A549 (cell line): Measurements from ENCODE around the gene HES1. TPM values are rescaled to one million over a fixed set of nuclear protein-coding genes. Genes with fewer than 3 reads are reported as not detected.

ENCODE experiments used
- ATAC-seq, 2 experiments: fragments of 200-7000 bp in 1 of 2; fragments of >200 bp in 1 of 2; cut with Nextera tagmentation in 1 of 2; cut with Tn5 transposase in 1 of 2; 3 replicates each; pipeline versions ENCODE4 v1.8.0 to v1.9.1; 2018 to 2020; ENCODE audit warnings: mild to moderate bottlenecking in 1 of 2, moderate library complexity in 1 of 2
- CTCF ChIA-PET: fragments of 300-600 bp; sonication (Branson Sonifier 250); formaldehyde crosslinking; extraction: SDS; loops from one replicate; lab custom pipeline; 2021; ENCODE audit warnings: antibody characterized with exemption, inconsistent platforms; lab: Yijun Ruan, JAX
- POLR2A ChIA-PET: fragments of 350-600 bp; formaldehyde crosslinking; extraction: SDS; loops from one replicate; lab custom pipeline; 2021; ENCODE audit warnings: antibody characterized with exemption, inconsistent platforms; lab: Yijun Ruan, JAX
- DNase-seq, 2 experiments: peaks; one replicate each; pipeline versions ENCODE4 v3.0.0 to v3.0.0-alpha.2; 2011 to 2016; ENCODE audit warnings: low read depth in 1 of 2, low spot score in 1 of 2
- FAIRE-seq: peaks from 2 replicates; lab custom pipeline; 2011; peaks lifted over from hg19 to GRCh38; lab: Jason Lieb, UNC
- H3K27ac ChIP-seq, 2 experiments: fragments of >200 bp; sonication (Bioruptor Twin); formaldehyde crosslinking; 3 replicates each; pipeline ENCODE4 v1.5.1; 2016 to 2017
- H3K4me1 ChIP-seq: fragments of >200 bp; sonication (Bioruptor Twin); formaldehyde crosslinking; 3 replicates; pipeline ENCODE4 v1.6.1; 2016
- H3K4me2 ChIP-seq: fragments of >200 bp; sonication (Bioruptor Twin); formaldehyde crosslinking; 3 replicates; pipeline ENCODE4 v1.6.1; 2016
- H3K4me3 ChIP-seq: fragments of >200 bp; sonication (Bioruptor Twin); formaldehyde crosslinking; 3 replicates; pipeline ENCODE4 v1.5.1; 2016
- H3K9me3 ChIP-seq: fragments of >200 bp; sonication (Bioruptor Twin); formaldehyde crosslinking; 3 replicates; pipeline ENCODE4 v1.6.1; 2016
- CBX2 ChIP-seq: fragments of 200-600 bp; sonication (generic); IDR thresholded peaks from 2 replicates; pipeline ENCODE4 v1.6.1; 2016; ENCODE audit warnings: low read depth, mild to moderate bottlenecking, borderline replicate concordance
- CEBPB ChIP-seq, 2 experiments: fragments of >200 bp in 1 of 2; sonication (Bioruptor Twin) in 1 of 2; formaldehyde crosslinking in 1 of 2; IDR thresholded peaks; 2 replicates each; pipeline ENCODE4 v1.6.1; 2012 to 2016
- CHD2 ChIP-seq: fragments of 150-350 bp; IDR thresholded peaks from 2 replicates; pipeline ENCODE4 v1.6.1; 2014; ENCODE audit warnings: low read length; ENCODE audit not compliant: partially characterized antibody
- EHMT2 ChIP-seq: fragments of 200-600 bp; sonication (generic); IDR thresholded peaks from 2 replicates; pipeline ENCODE4 v1.6.1; 2016; ENCODE audit warnings: antibody characterized with exemption, low read depth, mild to moderate bottlenecking, moderate library complexity
- EP300 ChIP-seq, 2 experiments: fragments of >200 bp; sonication (Bioruptor Twin); formaldehyde crosslinking; IDR thresholded peaks; 2 replicates in 1 of 2; 3 replicates in 1 of 2; pipeline ENCODE4 v1.6.1; 2016 to 2017
- ESRRA ChIP-seq: fragments of 150-350 bp; IDR thresholded peaks from 2 replicates; pipeline ENCODE4 v1.6.1; 2014; ENCODE audit warnings: mild to moderate bottlenecking, low read length, borderline replicate concordance
- FOSB ChIP-seq: fragments of 250-450 bp; sonication (Bioruptor Pico); IDR thresholded peaks from 2 replicates; pipeline ENCODE4 v1.5.0; 2020; ENCODE audit warnings: mild to moderate bottlenecking, moderate library complexity
- FOSL2 ChIP-seq, 2 experiments: fragments of 450-650 bp in 1 of 2; fragments of >200 bp in 1 of 2; sonication (Bioruptor Twin) in 1 of 2; formaldehyde crosslinking; IDR thresholded peaks; 2 replicates each; pipeline versions ENCODE4 v1.5.0 to v1.6.1; 2016 to 2020; ENCODE audit warnings: mild to moderate bottlenecking in 1 of 2, moderate library complexity in 1 of 2
- GATA3 ChIP-seq: IDR thresholded peaks from 2 replicates; pipeline ENCODE4 v1.6.1; 2012; ENCODE audit warnings: borderline replicate concordance
- MAZ ChIP-seq: fragments of 150-350 bp; IDR thresholded peaks from 2 replicates; pipeline ENCODE4 v1.6.1; 2014; ENCODE audit warnings: antibody characterized with exemption, low read depth, low read length, borderline replicate concordance
- MYC ChIP-seq: IDR thresholded peaks from 2 replicates; pipeline ENCODE4 v1.6.1; 2012; ENCODE audit warnings: mild to moderate bottlenecking, inconsistent platforms, low read length, improper control_type of control experiment, borderline replicate concordance
- NPAS2 ChIP-seq: fragments of 250-450 bp; sonication (Bioruptor Pico); IDR thresholded peaks from 2 replicates; pipeline ENCODE4 v1.8.0; 2022; ENCODE audit warnings: mild to moderate bottlenecking, moderate library complexity, borderline replicate concordance
- NR3C1 ChIP-seq: fragments of >200 bp; sonication (Bioruptor Twin); formaldehyde crosslinking; IDR thresholded peaks from 3 replicates; pipeline ENCODE4 v1.6.1; 2017
- TFCP2L1 ChIP-seq: fragments of 250-450 bp; sonication (Bioruptor Pico); IDR thresholded peaks from 2 replicates; pipeline ENCODE4 v1.5.0; 2021; ENCODE audit warnings: mild to moderate bottlenecking
- TP53 ChIP-seq: fragments of 250-450 bp; sonication (Bioruptor Pico); IDR thresholded peaks from 2 replicates; pipeline ENCODE4 v1.5.0; 2021; ENCODE audit warnings: mild to moderate bottlenecking, moderate library complexity
- ZC3H11A ChIP-seq: fragments of 450-650 bp; IDR thresholded peaks from 2 replicates; pipeline ENCODE4 v1.6.1; 2014; ENCODE audit warnings: antibody characterized with exemption, mild to moderate bottlenecking
- ZFP36 ChIP-seq: fragments of 450-650 bp; IDR thresholded peaks from 2 replicates; pipeline ENCODE4 v1.6.1; 2014; ENCODE audit warnings: borderline replicate concordance; ENCODE audit not compliant: partially characterized antibody
- WGBS: methylation state at CpG from one replicate; pipeline ENCODE4 v1.1.6; 2017; ENCODE audit errors: missing lambda C conversion rate; 5-methylcytosine and 5-hydroxymethylcytosine counted together
- polyA plus RNA-seq, 4 experiments: library from polyadenylated mRNA; depleted of rRNA in 3 of 4; stranded (reverse); fragments of >200 nt; fragmentation: RNase III in 1 of 4; extraction: RNeasy Plus Mini Kit Qiagen cat#74134 plus additional on column Dnase treatment in 1 of 4; gene quantifications; 2 replicates in 3 of 4; 3 replicates in 1 of 4; pipeline ENCODE4 v1.2.3, GENCODE V29; 2011 to 2017
- TF ChIP-seq, protein P1 (sequence below): fragments of 450-650 bp; IDR thresholded peaks from 2 replicates; pipeline ENCODE4 v1.6.1; 2014; ENCODE audit warnings: antibody characterized with exemption
- TF ChIP-seq, protein P2 (sequence below): IDR thresholded peaks from 2 replicates; pipeline ENCODE4 v1.6.1; 2012
- TF ChIP-seq, protein P3 (sequence below): fragments of 250-450 bp; sonication (Bioruptor Pico); IDR thresholded peaks from 2 replicates; pipeline ENCODE4 v1.5.0; 2021; ENCODE audit warnings: mild to moderate bottlenecking, moderate library complexity, borderline replicate concordance
- TF ChIP-seq, protein P4 (sequence below): fragments of 200-600 bp; sonication (generic); IDR thresholded peaks from 2 replicates; pipeline ENCODE4 v1.6.1; 2016; ENCODE audit warnings: antibody characterized with exemption, mild to moderate bottlenecking, moderate library complexity
- TF ChIP-seq, protein P5 (sequence below): fragments of 250-450 bp; sonication (Bioruptor Pico); IDR thresholded peaks from 2 replicates; pipeline ENCODE4 v1.5.0; 2020; ENCODE audit warnings: low read depth, mild to moderate bottlenecking, moderate library complexity
- TF ChIP-seq, protein P6 (sequence below): fragments of 150-350 bp; IDR thresholded peaks from 2 replicates; pipeline ENCODE4 v1.6.1; 2014; ENCODE audit warnings: low read depth, mild to moderate bottlenecking, low read length

The HES1 gene
- polyA plus RNA-seq, 2 of the 4 experiments (the other 2 are of a cell fraction): 8.3 to 66.6 TPM

DNA sequence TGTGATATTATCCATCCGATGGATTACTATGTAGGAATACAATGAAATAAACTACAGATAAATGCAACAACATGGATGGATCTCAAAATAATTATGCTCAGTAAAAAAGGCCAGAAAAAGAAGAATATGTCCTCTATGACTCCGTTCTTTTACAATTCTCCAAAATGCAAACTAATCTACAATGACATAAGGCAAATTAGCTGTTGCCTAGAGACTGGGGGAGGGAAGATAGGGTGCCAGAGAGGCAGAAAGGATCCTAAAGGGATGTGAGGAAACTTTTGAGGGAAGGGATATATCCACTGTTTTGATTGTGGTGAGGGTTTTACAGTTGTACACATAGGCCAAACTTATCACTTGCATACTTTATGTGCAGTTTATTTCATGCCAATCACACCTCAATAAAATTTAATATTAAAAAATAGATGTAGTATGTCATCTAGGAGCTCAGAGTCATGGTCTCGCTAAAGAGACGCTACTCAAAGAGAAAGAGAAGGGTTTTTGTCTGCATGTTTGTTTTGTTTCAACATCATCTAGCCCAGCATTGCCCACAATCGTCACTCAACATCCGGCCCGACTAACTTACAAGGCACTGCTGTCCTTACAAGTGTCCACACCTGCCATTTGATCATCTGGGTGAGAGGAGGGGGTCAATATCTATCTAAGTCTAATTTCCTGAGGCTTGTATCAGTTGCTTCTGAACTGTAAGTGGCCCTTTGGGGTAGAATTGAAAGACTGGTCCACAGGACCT lies 29.5 kb downstream of the HES1 start:
- WGBS: 75% methylated on average over 7 of the region's 7 CpGs
- FAIRE-seq: no peak
- DNase-seq: no peak
- Histone ChIP-seq H3K27ac (no peak overlapping the region), H3K4me2 (no peak overlapping the region), H3K4me3 (no peak overlapping the region), H3K4me1 (peaks cover 8% of the 10 kb centered on the region; the same call in 1 of the 3 replicates), H3K9me3 (no peaks in the 10 kb centered on the region)
- no peak for TF ChIP-seq GATA3
- TF ChIP-seq NPAS2: no peak
- TF ChIP-seq MYC: no peak
- TF ChIP-seq TFCP2L1 (CRISPR knock-in tag): no peak
- no peak for TF ChIP-seq EP300 (IDR thresholded peaks at IDR 0.05)
- no peak for TF ChIP-seq CEBPB (IDR thresholded peaks at IDR 0.05)
- TF ChIP-seq ZFP36: no peak
- TF ChIP-seq FOSL2 (IDR thresholded peaks at IDR 0.05): no peak
- no peak for TF ChIP-seq FOSL2 (CRISPR knock-in tag; IDR thresholded peaks at IDR 0.05)
- no peak for TF ChIP-seq EHMT2
- no peak for TF ChIP-seq TP53 (CRISPR knock-in tag)
- TF ChIP-seq CBX2: no peak
- TF ChIP-seq NR3C1: no peak
- TF ChIP-seq, protein P1, sequence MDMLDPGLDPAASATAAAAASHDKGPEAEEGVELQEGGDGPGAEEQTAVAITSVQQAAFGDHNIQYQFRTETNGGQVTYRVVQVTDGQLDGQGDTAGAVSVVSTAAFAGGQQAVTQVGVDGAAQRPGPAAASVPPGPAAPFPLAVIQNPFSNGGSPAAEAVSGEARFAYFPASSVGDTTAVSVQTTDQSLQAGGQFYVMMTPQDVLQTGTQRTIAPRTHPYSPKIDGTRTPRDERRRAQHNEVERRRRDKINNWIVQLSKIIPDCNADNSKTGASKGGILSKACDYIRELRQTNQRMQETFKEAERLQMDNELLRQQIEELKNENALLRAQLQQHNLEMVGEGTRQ: no peak
- ATAC-seq: no peak
- POLR2A ChIA-PET: no interaction called here
- CTCF ChIA-PET: interaction anchor here (1.0 to 4.1 kb wide), 4 partner anchors 16 to 150 kb away, joined by 3 to 19 read pairs (median 4); no protein-coding TSS in a partner anchor

DNA sequence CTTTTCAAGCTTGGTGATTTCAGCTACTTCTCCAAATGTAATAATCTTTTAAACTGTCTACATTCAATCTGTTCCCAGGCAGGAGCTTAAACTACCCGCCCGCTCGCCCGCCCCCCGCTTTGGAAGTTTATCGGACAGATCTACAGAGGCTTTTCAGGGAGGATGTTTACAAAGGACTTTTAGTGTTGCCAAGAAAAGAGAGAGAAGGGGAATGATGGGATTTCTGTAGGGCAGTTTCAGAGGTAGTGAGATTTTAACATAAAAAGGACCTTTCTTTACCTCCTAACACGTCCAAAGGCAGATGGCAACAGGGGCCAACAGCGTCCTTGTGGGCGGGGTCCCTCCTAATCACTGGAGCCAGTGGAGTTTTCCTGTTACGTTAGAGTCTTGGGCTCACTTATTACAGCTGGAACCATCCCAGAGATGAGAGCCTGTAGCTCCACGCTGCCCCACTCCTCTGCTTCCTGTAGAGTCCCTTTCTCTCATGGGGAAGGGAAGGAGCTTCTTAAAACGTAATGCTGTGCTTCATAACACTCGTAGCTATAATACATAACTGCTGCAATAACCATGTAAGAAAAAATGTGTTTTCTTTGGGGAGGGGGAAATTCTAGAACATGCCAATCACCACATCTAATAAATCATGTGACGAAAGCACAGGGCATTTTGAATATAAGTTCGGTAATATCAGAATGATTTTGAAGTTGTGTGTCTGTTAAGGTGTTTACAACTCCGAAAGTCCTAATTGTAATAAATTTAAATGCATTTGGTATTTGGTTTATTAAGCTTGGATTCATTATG lies 30.9 kb downstream of the HES1 start:
- Histone ChIP-seq H3K4me3 (no peak overlapping the region), H3K4me2 (no peak overlapping the region), H3K4me1 (no peaks in the 10 kb centered on the region), H3K9me3 (no peaks in the 10 kb centered on the region), H3K27ac (no peak overlapping the region)
- CTCF ChIA-PET: interaction anchor here (0.6 to 4.1 kb wide), 6 partner anchors 12 to 195 kb away, joined by 3 to 19 read pairs (median 4); no protein-coding TSS in a partner anchor
- ATAC-seq (no peak), DNase-seq (no peak), FAIRE-seq (no peak)
- TF ChIP-seq, protein P2, sequence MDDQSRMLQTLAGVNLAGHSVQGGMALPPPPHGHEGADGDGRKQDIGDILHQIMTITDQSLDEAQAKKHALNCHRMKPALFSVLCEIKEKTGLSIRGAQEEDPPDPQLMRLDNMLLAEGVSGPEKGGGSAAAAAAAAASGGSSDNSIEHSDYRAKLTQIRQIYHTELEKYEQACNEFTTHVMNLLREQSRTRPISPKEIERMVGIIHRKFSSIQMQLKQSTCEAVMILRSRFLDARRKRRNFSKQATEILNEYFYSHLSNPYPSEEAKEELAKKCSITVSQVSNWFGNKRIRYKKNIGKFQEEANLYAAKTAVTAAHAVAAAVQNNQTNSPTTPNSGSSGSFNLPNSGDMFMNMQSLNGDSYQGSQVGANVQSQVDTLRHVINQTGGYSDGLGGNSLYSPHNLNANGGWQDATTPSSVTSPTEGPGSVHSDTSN: no peak
- TF ChIP-seq MAZ (no peak), FOSL2 (IDR thresholded peaks at IDR 0.05) (no peak), FOSL2 (CRISPR knock-in tag; IDR thresholded peaks at IDR 0.05) (no peak), ESRRA (no peak), FOSB (no peak), GATA3 (no peak), CEBPB (IDR thresholded peaks at IDR 0.05) (no peak), ZFP36 (no peak), CHD2 (no peak), EP300 (IDR thresholded peaks at IDR 0.05) (no peak), TP53 (CRISPR knock-in tag) (no peak), ZC3H11A (no peak)
- TF ChIP-seq, protein P3, sequence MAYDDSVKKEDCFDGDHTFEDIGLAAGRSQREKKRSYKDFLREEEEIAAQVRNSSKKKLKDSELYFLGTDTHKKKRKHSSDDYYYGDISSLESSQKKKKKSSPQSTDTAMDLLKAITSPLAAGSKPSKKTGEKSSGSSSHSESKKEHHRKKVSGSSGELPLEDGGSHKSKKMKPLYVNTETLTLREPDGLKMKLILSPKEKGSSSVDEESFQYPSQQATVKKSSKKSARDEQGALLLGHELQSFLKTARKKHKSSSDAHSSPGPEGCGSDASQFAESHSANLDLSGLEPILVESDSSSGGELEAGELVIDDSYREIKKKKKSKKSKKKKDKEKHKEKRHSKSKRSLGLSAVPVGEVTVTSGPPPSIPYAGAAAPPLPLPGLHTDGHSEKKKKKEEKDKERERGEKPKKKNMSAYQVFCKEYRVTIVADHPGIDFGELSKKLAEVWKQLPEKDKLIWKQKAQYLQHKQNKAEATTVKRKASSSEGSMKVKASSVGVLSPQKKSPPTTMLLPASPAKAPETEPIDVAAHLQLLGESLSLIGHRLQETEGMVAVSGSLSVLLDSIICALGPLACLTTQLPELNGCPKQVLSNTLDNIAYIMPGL (CRISPR knock-in tag): no peak
- TF ChIP-seq, protein P4, sequence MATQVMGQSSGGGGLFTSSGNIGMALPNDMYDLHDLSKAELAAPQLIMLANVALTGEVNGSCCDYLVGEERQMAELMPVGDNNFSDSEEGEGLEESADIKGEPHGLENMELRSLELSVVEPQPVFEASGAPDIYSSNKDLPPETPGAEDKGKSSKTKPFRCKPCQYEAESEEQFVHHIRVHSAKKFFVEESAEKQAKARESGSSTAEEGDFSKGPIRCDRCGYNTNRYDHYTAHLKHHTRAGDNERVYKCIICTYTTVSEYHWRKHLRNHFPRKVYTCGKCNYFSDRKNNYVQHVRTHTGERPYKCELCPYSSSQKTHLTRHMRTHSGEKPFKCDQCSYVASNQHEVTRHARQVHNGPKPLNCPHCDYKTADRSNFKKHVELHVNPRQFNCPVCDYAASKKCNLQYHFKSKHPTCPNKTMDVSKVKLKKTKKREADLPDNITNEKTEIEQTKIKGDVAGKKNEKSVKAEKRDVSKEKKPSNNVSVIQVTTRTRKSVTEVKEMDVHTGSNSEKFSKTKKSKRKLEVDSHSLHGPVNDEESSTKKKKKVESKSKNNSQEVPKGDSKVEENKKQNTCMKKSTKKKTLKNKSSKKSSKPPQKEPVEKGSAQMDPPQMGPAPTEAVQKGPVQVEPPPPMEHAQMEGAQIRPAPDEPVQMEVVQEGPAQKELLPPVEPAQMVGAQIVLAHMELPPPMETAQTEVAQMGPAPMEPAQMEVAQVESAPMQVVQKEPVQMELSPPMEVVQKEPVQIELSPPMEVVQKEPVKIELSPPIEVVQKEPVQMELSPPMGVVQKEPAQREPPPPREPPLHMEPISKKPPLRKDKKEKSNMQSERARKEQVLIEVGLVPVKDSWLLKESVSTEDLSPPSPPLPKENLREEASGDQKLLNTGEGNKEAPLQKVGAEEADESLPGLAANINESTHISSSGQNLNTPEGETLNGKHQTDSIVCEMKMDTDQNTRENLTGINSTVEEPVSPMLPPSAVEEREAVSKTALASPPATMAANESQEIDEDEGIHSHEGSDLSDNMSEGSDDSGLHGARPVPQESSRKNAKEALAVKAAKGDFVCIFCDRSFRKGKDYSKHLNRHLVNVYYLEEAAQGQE: no peak
- TF ChIP-seq, protein P5, sequence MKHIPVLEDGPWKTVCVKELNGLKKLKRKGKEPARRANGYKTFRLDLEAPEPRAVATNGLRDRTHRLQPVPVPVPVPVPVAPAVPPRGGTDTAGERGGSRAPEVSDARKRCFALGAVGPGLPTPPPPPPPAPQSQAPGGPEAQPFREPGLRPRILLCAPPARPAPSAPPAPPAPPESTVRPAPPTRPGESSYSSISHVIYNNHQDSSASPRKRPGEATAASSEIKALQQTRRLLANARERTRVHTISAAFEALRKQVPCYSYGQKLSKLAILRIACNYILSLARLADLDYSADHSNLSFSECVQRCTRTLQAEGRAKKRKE (CRISPR knock-in tag): no peak
- TF ChIP-seq, protein P6, sequence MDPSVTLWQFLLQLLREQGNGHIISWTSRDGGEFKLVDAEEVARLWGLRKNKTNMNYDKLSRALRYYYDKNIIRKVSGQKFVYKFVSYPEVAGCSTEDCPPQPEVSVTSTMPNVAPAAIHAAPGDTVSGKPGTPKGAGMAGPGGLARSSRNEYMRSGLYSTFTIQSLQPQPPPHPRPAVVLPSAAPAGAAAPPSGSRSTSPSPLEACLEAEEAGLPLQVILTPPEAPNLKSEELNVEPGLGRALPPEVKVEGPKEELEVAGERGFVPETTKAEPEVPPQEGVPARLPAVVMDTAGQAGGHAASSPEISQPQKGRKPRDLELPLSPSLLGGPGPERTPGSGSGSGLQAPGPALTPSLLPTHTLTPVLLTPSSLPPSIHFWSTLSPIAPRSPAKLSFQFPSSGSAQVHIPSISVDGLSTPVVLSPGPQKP: no peak
- WGBS: 65% methylated on average over 16 of the region's 16 CpGs
- POLR2A ChIA-PET: no interaction called here
